Gastroesophageal sphincter (tissue), 4 donors: ENCODE measurements around the gene MAST1. TPM values are rescaled to one million over a fixed set of nuclear protein-coding genes. Genes with fewer than 3 reads are reported as not detected.

Experiments used
- ATAC-seq: fragments of 150-250 bp; one replicate; pipeline ENCODE4 v1.9.1; 2016; ENCODE audit warnings: mild to moderate bottlenecking, moderate library complexity
- H3K27ac ChIP-seq, 4 donors: fragments of 200-600 bp; sonication (generic) in 3 of 4; 1 replicate in 3 of 4; 2 replicates in 1 of 4; pipeline ENCODE4 v1.5.1; 2016 to 2019
- H3K27me3 ChIP-seq: fragments of 200-600 bp; sonication (generic); one replicate; pipeline ENCODE4 v1.5.1; 2019
- H3K36me3 ChIP-seq, 2 donors: fragments of 200-600 bp; sonication (generic); one replicate each; pipeline ENCODE4 v1.5.1; 2019; ENCODE audit warnings: control low read depth in 1 of 2
- H3K4me1 ChIP-seq, 3 donors: fragments of 200-600 bp; sonication (generic); 1 replicate in 2 of 3; 2 replicates in 1 of 3; pipeline ENCODE4 v1.5.1; 2016 to 2019; ENCODE audit warnings: control low read depth in 2 of 3
- H3K4me3 ChIP-seq, 2 donors: fragments of 200-600 bp; sonication (generic); one replicate each; pipeline ENCODE4 v1.5.1; 2019; ENCODE audit warnings: mild to moderate bottlenecking in 1 of 2, moderate library complexity in 1 of 2
- H3K9me3 ChIP-seq, 3 donors: fragments of 200-600 bp; sonication (generic); one replicate each; pipeline ENCODE4 v1.5.1; 2017 to 2019; ENCODE audit warnings: control low read depth in 2 of 3
- CTCF ChIP-seq, 4 experiments: fragments of 200-600 bp in 2 of 4; fragments of 450-650 bp in 2 of 4; sonication (generic) in 1 of 4; IDR thresholded peaks; one replicate each; pipeline ENCODE4 v1.5.1; 2017 to 2019; ENCODE audit warnings: antibody characterized with exemption in 4 of 4, mild to moderate bottlenecking in 2 of 4, moderate library complexity in 2 of 4
- EP300 ChIP-seq: sonication (generic); formaldehyde crosslinking; IDR thresholded peaks from one replicate; pipeline ENCODE4 v1.6.1; 2017; ENCODE audit warnings: antibody characterized with exemption, mild to moderate bottlenecking
- POLR2A ChIP-seq, 2 donors: fragments of 450-650 bp; IDR thresholded peaks; one replicate each; pipeline ENCODE4 v1.6.1; 2017; ENCODE audit warnings: antibody characterized with exemption in 2 of 2, mild to moderate bottlenecking in 2 of 2, moderate library complexity in 1 of 2
- POLR2AphosphoS5 ChIP-seq: sonication (generic); formaldehyde crosslinking; IDR thresholded peaks from one replicate; pipeline ENCODE4 v1.6.1; 2017; ENCODE audit warnings: antibody characterized with exemption
- WGBS, 2 donors: methylation state at CpG; one replicate each; pipeline ENCODE4 v1.1.5; 2018; ENCODE audit warnings: low coverage in 1 of 2; 5-methylcytosine and 5-hydroxymethylcytosine counted together
- total RNA-seq, 4 donors: library from RNA; depleted of rRNA; stranded (reverse); fragments of >200 nt; gene quantifications; one replicate each; pipeline ENCODE4 v1.1.0, GENCODE V29; 2016

Gene MAST1
- total RNA-seq, 4 donors from 2014 or later, result 0.15 to 1.5 TPM; not detected in 2

GRCh38 chr19:12790628-12791344, 47.5 kb upstream of the MAST1 start:
- TF ChIP-seq CTCF (IDR thresholded peaks at IDR 0.05), result no peak
- TF ChIP-seq POLR2A (IDR thresholded peaks at IDR 0.05), result no peak
- no peak for TF ChIP-seq POLR2AphosphoS5
- no peak for TF ChIP-seq EP300
- H3K27ac ChIP-seq, result peak overlapping the region; percentile 89 to 100 (median 98)
- H3K27me3 ChIP-seq, result no peaks in the 10 kb centered on the region
- H3K4me3 ChIP-seq, result peak overlapping the region; percentile 60 to 97
- peaks cover 0 to 71% (median 26%) of the 10 kb centered on the region in 3 donors for H3K4me1 ChIP-seq
- no peaks in the 10 kb centered on the region for H3K9me3 ChIP-seq
- ATAC-seq, result no peak
- 0 to 4% methylated on average over 9 to 15 of the region's 22 CpGs for WGBS, 2 donors
- H3K36me3 ChIP-seq, result no peaks in the 10 kb centered on the region

GRCh38 chr19:12791345-12792050, 46.8 kb upstream of the MAST1 start, which contains the start of gene JUNB:
Gene JUNB, plus strand, starts transcription at chr19:12791486. Its CDS starts 286 bp downstream, at chr19:12791772.
- Histone ChIP-seq H3K9me3 (no peaks in the 10 kb centered on the region), H3K27ac (peak within 1 kb of the TSS; percentile 89 to 100 (median 98)), H3K4me1 (peaks cover 0 to 71% (median 26%) of the 10 kb centered on the region in 3 donors), H3K27me3 (no peaks in the 10 kb centered on the region), H3K36me3 (no peaks in the 10 kb centered on the region), H3K4me3 (peak within 1 kb of the TSS; percentile 60 to 97)
- WGBS, 2 donors, result no CpG with 5 or more reads among the region's 73 CpGs
- ATAC-seq, result peak; percentile 54
- TF ChIP-seq EP300 (peak; percentile 59), POLR2A (IDR thresholded peaks at IDR 0.05) (peak; percentile 100), POLR2AphosphoS5 (peak; percentile 100), CTCF (IDR thresholded peaks at IDR 0.05) (peak in 1 of 4 experiments; percentile 26)

GRCh38 chr19:12792051-12792852, 46.1 kb upstream of the MAST1 start:
- H3K36me3 ChIP-seq, result peaks cover 0 to 7% of the 10 kb centered on the region in 2 donors
- peaks cover 0 to 69% (median 25%) of the 10 kb centered on the region in 3 donors for H3K4me1 ChIP-seq
- TF ChIP-seq CTCF (IDR thresholded peaks at IDR 0.05), result no peak
- TF ChIP-seq EP300, result no peak
- TF ChIP-seq POLR2A (IDR thresholded peaks at IDR 0.05), result peak; percentile 42 to 48
- TF ChIP-seq POLR2AphosphoS5, result peak; percentile 84
- WGBS, 2 donors, result 0% methylated on average over 8 of the region's 84 CpGs; no CpG with 5 or more reads in 1 of the 2 donors
- peak overlapping the region; percentile 89 to 100 (median 98) for H3K27ac ChIP-seq
- no peaks in the 10 kb centered on the region for H3K27me3 ChIP-seq
- H3K4me3 ChIP-seq, result peak overlapping the region; percentile 60 to 97
- no peaks in the 10 kb centered on the region for H3K9me3 ChIP-seq
- no peak for ATAC-seq

GRCh38 chr19:12792853-12793289, 45.4 kb upstream of the MAST1 start:
- peak overlapping the region; percentile 60 to 97 for H3K4me3 ChIP-seq
- ATAC-seq, result no peak
- 0 to 2% methylated on average over 5 to 10 of the region's 22 CpGs for WGBS, 2 donors
- TF ChIP-seq POLR2AphosphoS5 (no peak), POLR2A (IDR thresholded peaks at IDR 0.05) (no peak), EP300 (no peak), CTCF (IDR thresholded peaks at IDR 0.05) (no peak)
- H3K4me1 ChIP-seq, result peaks cover 0 to 63% (median 22%) of the 10 kb centered on the region in 3 donors
- H3K27ac ChIP-seq, result peak overlapping the region; percentile 89 to 100 (median 98)
- H3K36me3 ChIP-seq, result peaks cover 0 to 12% of the 10 kb centered on the region in 2 donors
- H3K27me3 ChIP-seq, result no peaks in the 10 kb centered on the region
- no peaks in the 10 kb centered on the region for H3K9me3 ChIP-seq
